Activated T-cell treated with anti-CD3 and anti-CD28 coated beads, Interleukin-2, amount 50 U/mL, for 4 hours (primary cell): ENCODE measurements around the gene VANGL1. TPM values are rescaled to one million over a fixed set of nuclear protein-coding genes. Genes with fewer than 3 reads are reported as not detected.

Experiments used
- ATAC-seq, 2 donors: fragments of 200-7000 bp; cut with Tn5 transposase; one replicate each; pipeline ENCODE4 v1.10.0; 2021
- DNase-seq: peaks from one replicate; pipeline ENCODE4 v3.0.0-alpha.2; 2020
- H3K27me3 Mint-ChIP-seq: one replicate; pipeline ENCODE4 v1.8.0; 2021; ENCODE audit warnings: low read depth, mixed read lengths
- H3K36me3 Mint-ChIP-seq: one replicate; pipeline ENCODE4 v1.8.0; 2022; ENCODE audit warnings: mixed read lengths; ENCODE audit not compliant: insufficient read depth
- H3K4me1 Mint-ChIP-seq: one replicate; pipeline ENCODE4 v1.8.0; 2021; ENCODE audit warnings: low read depth, mixed read lengths
- H3K4me3 Mint-ChIP-seq: one replicate; pipeline ENCODE4 v1.8.0; 2021; ENCODE audit warnings: mild to moderate bottlenecking, moderate library complexity, mixed read lengths
- H3K9me3 Mint-ChIP-seq: one replicate; pipeline ENCODE4 v1.8.0; 2021; ENCODE audit warnings: mixed read lengths
- total RNA-seq, 3 donors: library from RNA; stranded (reverse); gene quantifications; one replicate each; pipeline ENCODE4 v1.2.1, GENCODE V29; 2021

The VANGL1 gene
- total RNA-seq, 3 donors from 2014 or later = 1.6 to 2.1 (median 1.8) TPM

DNA sequence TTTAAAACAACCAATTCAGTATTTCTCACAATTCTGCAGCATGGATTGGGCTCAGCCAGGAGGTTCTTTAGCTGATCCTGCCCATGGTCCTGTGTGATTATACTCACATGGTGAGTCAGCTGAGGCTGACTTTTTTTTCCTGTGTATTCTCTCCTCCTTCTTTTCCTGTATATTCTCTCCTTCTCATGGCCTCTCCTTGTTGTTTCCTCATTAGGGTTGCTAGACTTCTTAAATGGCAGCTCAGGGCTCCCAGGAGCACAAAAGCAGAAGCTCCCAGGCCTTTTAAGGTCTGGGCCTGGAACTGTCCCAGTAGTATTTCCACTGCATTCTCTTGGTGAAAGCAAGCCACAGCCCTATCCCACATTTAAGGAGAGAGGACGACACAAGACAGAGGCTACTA is 26.8 kb downstream of the VANGL1 start:
- ATAC-seq (no peak), DNase-seq (no peak)
- no peaks in the 10 kb centered on the region for H3K4me1 Mint-ChIP-seq
- H3K27me3 Mint-ChIP-seq = no peaks in the 10 kb centered on the region
- no peaks in the 10 kb centered on the region for H3K9me3 Mint-ChIP-seq
- no peak overlapping the region for H3K4me3 Mint-ChIP-seq
- H3K36me3 Mint-ChIP-seq = peaks cover 4% of the 10 kb centered on the region

DNA sequence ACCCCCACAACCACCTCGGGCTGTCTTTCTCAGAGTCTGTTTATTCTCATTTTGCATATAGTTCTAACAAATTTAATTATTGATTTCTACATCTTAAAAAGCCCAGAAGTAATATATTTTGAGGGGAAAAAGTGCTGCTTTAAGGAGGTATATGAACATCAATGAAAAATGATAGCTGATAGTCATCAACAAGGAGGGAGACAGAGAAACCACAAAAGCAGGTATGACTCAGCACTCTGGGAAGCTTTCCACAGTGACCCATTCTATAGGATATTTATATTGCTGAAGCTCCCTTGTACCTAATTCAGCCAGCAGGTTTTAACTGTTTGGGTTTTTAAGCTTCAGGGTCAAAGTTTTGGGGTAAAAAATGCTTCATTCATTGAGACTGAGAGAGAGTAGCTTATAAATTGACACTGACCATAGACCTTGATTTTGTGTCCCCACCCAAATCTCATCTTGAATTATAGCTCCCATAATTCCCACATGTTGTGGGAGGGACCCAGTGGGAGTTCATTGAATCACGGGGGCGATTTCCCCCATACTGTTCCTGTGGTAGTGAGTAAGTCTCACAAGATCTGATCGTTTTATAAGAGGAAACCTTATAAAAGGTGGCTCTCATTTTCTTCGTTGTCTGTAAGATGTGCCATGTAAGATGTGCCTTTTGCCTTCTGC is 27.4 kb downstream of the VANGL1 start:
- H3K9me3 Mint-ChIP-seq = no peaks in the 10 kb centered on the region
- no peaks in the 10 kb centered on the region for H3K27me3 Mint-ChIP-seq
- ATAC-seq (no peak), DNase-seq (no peak)
- no peaks in the 10 kb centered on the region for H3K4me1 Mint-ChIP-seq
- H3K36me3 Mint-ChIP-seq = peaks cover 4% of the 10 kb centered on the region
- no peak overlapping the region for H3K4me3 Mint-ChIP-seq

DNA sequence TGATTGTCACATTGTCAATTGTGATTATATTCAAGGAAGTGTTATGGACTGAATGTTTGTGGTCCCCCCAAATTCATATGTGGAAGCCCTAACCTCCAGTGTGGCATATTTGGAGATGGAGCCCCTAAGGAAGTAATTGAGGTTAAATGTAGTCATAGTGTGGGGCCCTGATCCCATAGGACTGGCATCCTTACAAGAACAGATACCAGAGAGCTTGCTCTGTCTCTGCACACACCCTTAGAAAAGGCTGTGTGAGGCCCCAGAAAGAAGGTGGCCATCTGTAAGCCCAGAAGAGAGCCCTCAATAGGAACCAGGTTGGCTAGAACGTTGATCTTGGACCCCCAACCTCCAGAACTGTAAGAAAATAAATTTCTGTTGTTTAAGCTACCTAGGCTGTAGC is 28.1 kb downstream of the VANGL1 start:
- H3K27me3 Mint-ChIP-seq = no peaks in the 10 kb centered on the region
- no peaks in the 10 kb centered on the region for H3K9me3 Mint-ChIP-seq
- ATAC-seq (no peak), DNase-seq (no peak)
- H3K36me3 Mint-ChIP-seq = peaks cover 4% of the 10 kb centered on the region
- H3K4me3 Mint-ChIP-seq = no peak overlapping the region
- H3K4me1 Mint-ChIP-seq = no peaks in the 10 kb centered on the region

DNA sequence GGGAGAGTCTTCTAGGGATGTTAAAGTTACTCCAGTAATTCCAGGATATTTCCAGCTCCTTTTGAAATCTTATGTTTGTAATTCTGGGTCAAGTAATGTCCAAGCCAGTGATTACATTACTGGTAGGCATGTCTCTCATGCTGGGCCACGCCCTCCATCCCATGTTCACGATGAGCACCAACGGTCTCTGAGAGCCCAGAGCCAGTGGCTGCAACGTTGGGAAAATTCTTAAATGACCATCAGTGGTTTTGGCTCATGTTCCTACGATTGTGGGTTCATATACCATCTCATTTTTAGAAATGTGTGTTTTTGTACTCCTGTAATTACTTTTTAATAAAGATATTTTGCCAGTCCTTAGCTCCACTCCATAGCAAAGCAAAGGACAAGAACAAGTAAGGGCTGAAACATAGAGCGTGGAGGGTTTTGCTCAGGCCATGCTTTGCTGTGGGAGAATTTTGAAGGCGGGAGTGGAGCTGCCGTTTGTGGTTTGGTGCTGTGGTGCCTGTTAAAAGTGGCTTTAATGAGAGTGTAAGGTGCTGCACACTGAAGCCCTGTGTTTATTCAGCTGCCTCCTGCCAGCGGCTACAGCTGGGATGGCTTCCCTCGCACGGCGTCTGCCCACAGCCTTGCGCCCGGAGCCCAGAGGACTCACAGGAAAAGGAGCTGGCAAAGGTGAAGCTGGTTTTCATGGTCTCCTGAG is 28.9 kb downstream of the VANGL1 start:
- H3K4me3 Mint-ChIP-seq = no peak overlapping the region
- DNase-seq = no peak
- H3K9me3 Mint-ChIP-seq = no peaks in the 10 kb centered on the region
- no peaks in the 10 kb centered on the region for H3K27me3 Mint-ChIP-seq
- no peaks in the 10 kb centered on the region for H3K4me1 Mint-ChIP-seq
- no peak for ATAC-seq
- peaks cover 4% of the 10 kb centered on the region for H3K36me3 Mint-ChIP-seq

DNA sequence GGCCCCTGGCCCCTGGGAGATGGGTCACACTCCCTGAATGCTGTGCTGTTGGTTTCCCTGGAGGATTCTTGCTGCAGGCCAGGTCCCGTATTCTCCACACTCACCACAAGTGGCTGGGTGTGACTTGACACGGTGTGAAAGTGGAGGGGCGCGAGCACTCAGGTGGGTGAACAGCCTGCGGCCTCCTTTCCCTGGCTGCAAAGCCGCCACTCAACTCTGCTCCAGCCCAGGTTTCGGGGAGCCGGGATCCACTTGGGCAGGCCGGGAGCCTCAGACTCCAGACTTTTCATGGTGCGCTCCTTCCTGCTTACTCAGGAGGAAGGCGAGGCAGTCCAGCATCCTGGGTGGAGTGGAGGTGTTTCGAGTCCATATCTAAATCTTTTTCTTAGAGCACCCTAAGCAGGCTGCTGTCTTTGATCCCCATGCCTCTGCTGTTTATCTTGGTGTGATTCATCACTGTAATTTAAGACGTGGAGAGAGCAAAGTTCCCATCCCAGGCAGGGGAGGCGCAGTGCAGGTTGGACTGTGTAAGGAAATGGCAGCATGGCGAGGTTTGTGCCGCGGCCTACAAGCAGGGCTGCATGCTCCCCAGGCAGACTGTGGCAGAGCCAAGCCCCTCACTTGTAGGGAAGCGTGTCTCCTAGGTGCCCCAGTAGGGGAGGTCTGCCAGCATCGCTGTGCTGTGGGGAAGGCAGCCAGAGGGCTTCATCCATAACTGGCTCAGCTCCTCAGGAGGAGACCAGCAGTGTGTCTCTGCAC is 29.6 kb downstream of the VANGL1 start:
- no peak for ATAC-seq
- H3K4me1 Mint-ChIP-seq = no peaks in the 10 kb centered on the region
- no peak for DNase-seq
- H3K9me3 Mint-ChIP-seq = no peaks in the 10 kb centered on the region
- peaks cover 4% of the 10 kb centered on the region for H3K36me3 Mint-ChIP-seq
- H3K4me3 Mint-ChIP-seq = no peak overlapping the region
- no peaks in the 10 kb centered on the region for H3K27me3 Mint-ChIP-seq

DNA sequence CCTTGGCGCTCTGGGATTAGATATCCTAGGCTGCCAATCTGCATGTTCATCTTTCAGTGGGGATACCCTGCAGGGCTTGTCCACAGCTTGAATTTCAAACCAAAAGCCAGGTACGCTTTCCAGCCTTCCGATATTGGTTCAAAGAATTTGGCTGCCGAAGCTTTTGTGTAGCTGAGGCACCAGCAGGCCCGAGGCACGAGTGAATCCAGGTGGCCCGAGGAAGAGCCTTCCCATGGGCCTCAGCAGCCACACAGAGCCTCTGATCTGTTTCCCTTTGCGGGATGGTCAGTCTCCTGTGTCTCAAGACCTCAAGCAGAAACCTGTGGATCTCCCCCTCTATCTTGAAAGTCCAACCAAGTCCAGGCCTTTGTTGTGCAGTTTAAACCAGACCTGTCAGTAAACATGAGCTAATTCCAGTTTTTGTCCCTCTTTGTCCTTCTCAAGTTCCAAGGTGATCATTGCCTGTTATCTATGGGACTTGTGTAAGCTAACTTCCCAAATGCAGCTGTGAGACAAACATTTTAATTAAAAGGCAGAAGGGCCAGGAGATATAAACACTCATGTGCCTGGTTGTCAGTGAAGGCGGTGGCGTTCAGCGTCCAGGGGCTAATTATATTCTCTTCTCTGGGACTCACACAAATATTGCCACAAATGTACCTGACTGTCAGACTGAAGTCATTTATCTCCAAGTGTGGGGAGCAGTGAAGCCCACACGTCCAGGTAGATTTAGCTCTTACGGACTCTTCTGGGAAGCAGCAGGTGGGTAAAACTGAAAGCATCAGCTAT is 30.6 kb downstream of the VANGL1 start:
- no peak for DNase-seq
- ATAC-seq = no peak
- no peaks in the 10 kb centered on the region for H3K27me3 Mint-ChIP-seq
- H3K36me3 Mint-ChIP-seq = peaks cover 3% of the 10 kb centered on the region
- H3K4me1 Mint-ChIP-seq = no peaks in the 10 kb centered on the region
- H3K9me3 Mint-ChIP-seq = no peaks in the 10 kb centered on the region
- no peak overlapping the region for H3K4me3 Mint-ChIP-seq

DNA sequence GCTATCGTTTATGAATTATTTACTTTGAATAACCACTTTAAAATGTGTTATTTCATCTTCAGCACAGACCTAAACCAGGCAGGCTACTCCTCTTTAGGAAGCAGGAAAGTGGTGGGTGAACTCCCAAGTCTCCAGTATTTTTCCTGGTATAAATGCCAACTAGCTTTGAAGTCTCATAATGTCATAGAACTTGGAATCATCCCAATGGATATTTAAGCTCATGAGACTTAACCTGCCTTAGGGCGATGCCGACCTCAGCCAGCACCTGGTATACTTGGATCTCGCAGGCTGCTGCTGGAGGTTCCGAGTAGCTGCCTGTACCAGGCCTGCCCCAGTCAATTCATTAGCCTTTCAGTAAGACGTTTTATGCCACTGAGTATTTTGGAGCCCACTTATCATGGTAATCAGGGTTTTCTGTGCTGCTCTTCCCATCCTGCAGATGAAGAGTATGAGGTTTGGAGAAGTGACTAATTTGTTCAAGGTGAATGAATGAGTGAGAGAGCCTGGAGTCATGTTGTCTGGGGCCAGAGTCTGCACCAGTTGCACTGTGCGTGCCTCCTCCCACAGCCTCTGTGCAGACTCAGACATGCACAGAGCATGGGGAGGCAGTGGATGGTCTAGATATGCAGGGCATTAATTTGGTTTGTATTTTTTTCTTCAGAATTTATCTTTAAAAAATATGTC is 34.9 kb downstream of the VANGL1 start:
- DNase-seq (no peak), ATAC-seq (no peak)
- H3K9me3 Mint-ChIP-seq = no peaks in the 10 kb centered on the region
- no peaks in the 10 kb centered on the region for H3K27me3 Mint-ChIP-seq
- H3K4me1 Mint-ChIP-seq = no peaks in the 10 kb centered on the region
- no peaks in the 10 kb centered on the region for H3K36me3 Mint-ChIP-seq
- no peak overlapping the region for H3K4me3 Mint-ChIP-seq

DNA sequence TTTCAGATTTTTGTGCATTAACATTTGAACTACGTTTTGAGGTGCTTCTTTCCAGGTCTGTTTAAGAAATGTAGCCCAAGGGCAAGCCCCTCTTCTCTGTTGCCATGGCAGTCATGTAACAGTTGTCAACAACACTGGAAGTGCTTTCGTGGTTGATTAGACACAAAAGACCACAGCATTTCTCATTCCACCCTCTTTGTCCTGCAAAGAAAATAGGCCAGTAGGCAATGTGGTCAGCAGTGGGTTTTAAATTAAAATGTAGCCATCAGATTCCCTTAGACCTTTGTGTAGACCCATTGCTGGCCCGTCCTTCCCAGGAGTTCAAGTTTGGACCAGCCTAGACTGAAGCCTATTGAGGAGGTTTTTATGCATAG is 35.4 kb downstream of the VANGL1 start:
- Mint-ChIP-seq H3K9me3 (no peaks in the 10 kb centered on the region), H3K27me3 (no peaks in the 10 kb centered on the region), H3K4me3 (no peak overlapping the region), H3K4me1 (no peaks in the 10 kb centered on the region), H3K36me3 (no peaks in the 10 kb centered on the region)
- DNase-seq = no peak
- ATAC-seq = no peak

DNA sequence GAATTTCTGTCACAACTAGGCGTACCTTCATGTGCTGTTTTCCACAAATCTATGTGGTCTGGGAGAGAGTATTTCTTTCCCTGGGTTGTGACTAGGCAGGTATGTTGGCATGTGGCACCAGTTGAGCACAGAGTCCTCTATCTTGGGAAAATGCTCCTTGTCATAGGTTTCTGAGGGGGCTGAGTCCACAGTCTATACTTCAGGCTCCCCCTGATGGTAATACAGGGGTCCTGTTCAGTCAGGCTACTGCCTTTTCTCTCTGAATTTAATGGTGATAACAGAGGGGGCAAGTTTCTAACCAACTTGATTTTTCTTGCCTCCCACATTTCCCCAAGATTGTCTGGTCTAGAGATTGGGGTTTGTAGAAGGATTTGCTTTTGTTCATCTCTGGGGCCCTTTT is 35.8 kb downstream of the VANGL1 start:
- Mint-ChIP-seq H3K4me1 (no peaks in the 10 kb centered on the region), H3K27me3 (no peaks in the 10 kb centered on the region), H3K36me3 (no peaks in the 10 kb centered on the region), H3K4me3 (no peak overlapping the region), H3K9me3 (no peaks in the 10 kb centered on the region)
- ATAC-seq = no peak
- no peak for DNase-seq

DNA sequence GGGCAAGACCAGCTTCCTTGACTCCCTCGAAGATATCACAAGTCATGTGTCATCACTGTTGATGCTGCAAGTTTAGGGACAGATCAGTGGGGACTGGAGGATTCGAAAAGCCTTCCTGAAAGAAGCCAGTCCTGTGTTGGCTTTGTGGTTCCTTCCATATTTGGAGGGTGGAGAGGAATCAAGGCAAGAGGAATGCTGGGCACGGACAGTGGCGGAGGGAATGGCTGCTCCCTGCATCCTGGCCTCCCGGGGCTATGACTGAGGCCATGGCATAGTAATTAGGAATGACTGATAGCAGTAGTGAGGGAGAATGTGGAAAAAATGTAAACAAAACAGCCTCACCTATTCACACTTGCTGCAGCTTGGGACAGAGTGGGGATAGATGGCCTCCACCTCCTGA is 36.4 kb downstream of the VANGL1 start:
- H3K9me3 Mint-ChIP-seq = no peaks in the 10 kb centered on the region
- no peaks in the 10 kb centered on the region for H3K27me3 Mint-ChIP-seq
- DNase-seq (no peak), ATAC-seq (no peak)
- H3K4me1 Mint-ChIP-seq = no peaks in the 10 kb centered on the region
- no peaks in the 10 kb centered on the region for H3K36me3 Mint-ChIP-seq
- no peak overlapping the region for H3K4me3 Mint-ChIP-seq

DNA sequence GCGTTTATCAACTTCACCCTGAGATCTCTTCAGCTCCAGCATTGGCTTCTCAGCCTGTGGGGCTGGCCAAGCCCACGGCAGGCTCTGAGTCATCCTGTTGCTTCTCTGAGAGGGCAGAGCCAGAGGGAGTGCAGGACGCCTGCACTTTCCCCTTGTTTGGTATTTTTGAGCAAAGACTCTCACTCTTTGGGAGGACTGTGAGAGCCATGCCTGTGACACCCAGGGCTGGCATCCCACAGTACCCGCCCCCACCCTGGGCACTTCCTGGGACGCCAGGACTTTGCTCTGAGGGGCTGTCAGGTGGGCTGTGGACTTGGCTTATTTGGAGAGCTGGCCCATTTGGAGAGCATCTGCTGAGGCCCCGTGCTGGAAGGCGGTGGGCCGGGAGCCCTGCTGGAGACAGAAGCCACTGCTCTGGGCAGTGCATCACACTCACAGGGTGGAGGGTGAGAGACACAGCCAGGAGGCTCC is 37.4 kb downstream of the VANGL1 start:
- no peak for ATAC-seq
- Mint-ChIP-seq H3K4me1 (no peaks in the 10 kb centered on the region), H3K9me3 (no peaks in the 10 kb centered on the region)

DNA sequence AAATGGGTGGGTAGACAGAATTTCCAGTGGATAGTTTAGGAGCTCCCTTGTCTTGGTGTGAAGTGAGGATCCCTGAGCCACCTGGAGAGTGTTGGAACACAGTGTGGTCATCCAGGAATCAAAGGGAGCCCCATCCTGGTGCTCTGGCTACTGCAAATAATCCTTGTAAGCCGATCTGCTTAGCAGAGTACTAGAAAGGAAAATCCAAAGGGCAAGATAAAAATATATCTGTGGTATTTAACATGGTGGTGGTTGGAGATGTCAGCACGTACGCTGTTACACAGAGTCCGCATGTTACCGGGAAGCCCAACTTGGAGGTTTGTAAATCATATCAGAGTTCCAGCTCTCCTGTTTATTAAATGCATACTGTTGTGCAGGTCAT is 39.0 kb downstream of the VANGL1 start:
- Mint-ChIP-seq H3K27me3 (no peaks in the 10 kb centered on the region), H3K36me3 (peaks cover 2% of the 10 kb centered on the region), H3K9me3 (no peaks in the 10 kb centered on the region), H3K4me3 (no peak overlapping the region), H3K4me1 (no peaks in the 10 kb centered on the region)
- ATAC-seq (no peak), DNase-seq (no peak)

More for the DNA sequence above, 37.4 kb downstream of the VANGL1 start:
- Mint-ChIP-seq H3K36me3 (no peaks in the 10 kb centered on the region), H3K27me3 (no peaks in the 10 kb centered on the region), H3K4me3 (no peak overlapping the region)
- no peak for DNase-seq

DNA sequence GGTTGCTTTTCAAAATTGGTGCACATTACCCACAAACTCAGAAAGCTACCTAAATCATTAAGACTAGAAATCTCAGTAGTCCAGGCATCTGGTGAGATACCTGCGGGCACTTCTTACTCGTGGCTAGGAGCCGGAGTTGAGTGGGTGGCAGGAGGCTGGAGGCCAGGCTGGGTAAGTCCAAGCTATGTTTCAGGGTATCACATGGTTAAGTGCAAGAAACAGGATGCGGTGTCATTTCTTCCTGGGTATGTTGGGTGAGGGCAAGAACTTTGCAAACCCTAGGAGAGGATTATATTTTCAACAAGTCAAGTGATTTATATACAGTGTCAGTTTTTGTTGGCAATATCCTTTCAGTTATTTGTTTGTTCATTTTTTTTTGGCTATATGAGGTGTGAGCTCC is 41.0 kb downstream of the VANGL1 start:
- Mint-ChIP-seq H3K4me3 (no peak overlapping the region), H3K36me3 (peaks cover 2% of the 10 kb centered on the region), H3K9me3 (no peaks in the 10 kb centered on the region), H3K4me1 (no peaks in the 10 kb centered on the region), H3K27me3 (no peaks in the 10 kb centered on the region)
- ATAC-seq = no peak
- no peak for DNase-seq
